ENCODE results near the gene MXD3. TPM values are rescaled to one million over a fixed set of nuclear protein-coding genes. Genes with fewer than 3 reads are reported as not detected.

Gene MXD3
- total and polyA plus RNA-seq, 10 of the 15 experiments (the other 5 are each of a cell fraction or from before 2014, with no cell fraction given), result 0.24 to 29.8 (median 13.5) TPM

- Histone ChIP-seq H4K20me1 (ENCODE audit: control insufficient read depth, insufficient read depth) (no peaks in the 10 kb centered on the region; the same call in 1 of the 2 replicates), H3K36me3 (ENCODE audit: control insufficient read depth in 2 of 2, insufficient read depth in 2 of 2, low read length in 1 of 2) (peaks cover 17 to 37% of the 10 kb centered on the region in 2 experiments), H3K9ac (ENCODE audit: control insufficient read depth, insufficient read depth, low read length) (no peak overlapping the region), H3K27ac (ENCODE audit: control insufficient read depth, insufficient read depth) (no peak overlapping the region), H3K4me3 (no peak overlapping the region), H3K79me2 (ENCODE audit: control insufficient read depth, insufficient read depth, low read length) (no peaks in the 10 kb centered on the region), H3K4me2 (ENCODE audit: control insufficient read depth, insufficient read depth) (no peak overlapping the region), H3K9me3 (replicated peaks; ENCODE audit: control insufficient read depth, insufficient read depth, low read length) (no peaks in the 10 kb centered on the region), H3K27me3 (replicated peaks in 1 of 2; ENCODE audit: control insufficient read depth in 2 of 2, insufficient read depth in 2 of 2, low read length in 1 of 2) (no peaks in the 10 kb centered on the region), H2AFZ (ENCODE audit: control insufficient read depth, low read depth, low read length) (no peak overlapping the region), H3K4me1 (ENCODE audit: control insufficient read depth, insufficient read depth, low read length) (no peaks in the 10 kb centered on the region)
- FAIRE-seq, result no peak
- WGBS (ENCODE audit: insufficient coverage, insufficient replicate concordance, low lambda C conversion rate, missing lambda C conversion rate), result 85% methylated on average over 6 of the region's 6 CpGs
- in situ Hi-C loops (cut with MboI), result no loop called here
- ChIA-PET CTCF (no interaction called here), POLR2A (no interaction called here), SMC1A (ENCODE audit: uncharacterized antibody, unreplicated experiment) (interaction anchor here (0.8 kb wide), 1 partner anchor 12 kb away, joined by 3 read pairs; no protein-coding TSS in a partner anchor), RAD21 (ENCODE audit: unreplicated experiment) (no interaction called here)
- intact Hi-C loops (cut with micrococcal nuclease; ENCODE audit: unreplicated experiment), result no loop called here
- no peak for TF ChIP-seq POLR2AphosphoS5 (IDR thresholded peaks at IDR 0.05; ENCODE audit: low read length)
- no peak for TF ChIP-seq ZNF384 (IDR thresholded peaks at IDR 0.05; ENCODE audit: borderline replicate concordance, low read depth, low read length)
- TF ChIP-seq KDM1A (IDR thresholded peaks at IDR 0.05; ENCODE audit: borderline replicate concordance), result no peak
- TF ChIP-seq ATF2 (IDR thresholded peaks at IDR 0.05; ENCODE audit: low read length), result no peak
- TF ChIP-seq SMAD5 (IDR thresholded peaks at IDR 0.05; ENCODE audit: low read depth), result no peak
- TF ChIP-seq CREB1 (IDR thresholded peaks at IDR 0.05; ENCODE audit: low read depth), result no peak
- no peak for TF ChIP-seq RELA (IDR thresholded peaks at IDR 0.05; ENCODE audit: borderline replicate concordance, partially characterized antibody)
- no peak for TF ChIP-seq IKZF2 (IDR thresholded peaks at IDR 0.05)
- TF ChIP-seq SPI1 (IDR thresholded peaks at IDR 0.05; ENCODE audit: borderline replicate concordance, insufficient read depth, low read depth, low read length), result no peak
- no peak for TF ChIP-seq WRNIP1 (IDR thresholded peaks at IDR 0.05; ENCODE audit: borderline replicate concordance, low read depth, low read length)
- no peak for TF ChIP-seq MXI1 (IDR thresholded peaks at IDR 0.05; ENCODE audit: low read depth, low read length)
- no peak for TF ChIP-seq MEF2A (IDR thresholded peaks at IDR 0.05; ENCODE audit: insufficient read depth, low read depth, low read length)
- no peak for TF ChIP-seq BHLHE40 (IDR thresholded peaks at IDR 0.05; ENCODE audit: borderline replicate concordance in 1 of 2, low read depth in 2 of 2, low read length in 1 of 2)
- TF ChIP-seq RBBP5 (conservative IDR thresholded peaks at IDR 0.05), result no peak
- BruUV-seq (replicated peaks), result no TSS peak
- no peak for ATAC-seq
- DNase-seq (ENCODE audit: low read depth, low spot score), result no peak
Measured at GRCh38 chr5:177329883-177330282, 18.2 kb upstream of the MXD3 start.

Data from GM12878 (cell line).